Muscle layer of duodenum (tissue), 2 donors: ENCODE results near the gene PCDHB6.
"Not testable (repeated sequence)": the region's sequence is repeated elsewhere in the genome, so short reads cannot be mapped to it uniquely, and the experiment has no call there.

Source experiments
- H3K27ac ChIP-seq: one replicate; pipeline ENCODE4 v1.7.0; 2013; ENCODE audit warnings: mild to moderate bottlenecking, low read length
- H3K27me3 ChIP-seq: one replicate; pipeline ENCODE4 v1.7.0; 2013; ENCODE audit warnings: low read depth, mild to moderate bottlenecking, control low read depth, low read length
- H3K36me3 ChIP-seq, 2 donors: one replicate each; pipeline ENCODE4 v1.7.0; 2013; ENCODE audit warnings: low read length in 2 of 2, control low read depth in 1 of 2, mild to moderate bottlenecking in 1 of 2; ENCODE audit not compliant: insufficient read depth in 2 of 2, control insufficient read depth in 1 of 2
- H3K4me1 ChIP-seq, 2 donors: one replicate each; pipeline ENCODE4 v1.7.0; 2013; ENCODE audit warnings: low read length in 2 of 2, mild to moderate bottlenecking in 2 of 2, control low read depth in 1 of 2, moderate library complexity in 1 of 2; ENCODE audit not compliant: insufficient read depth in 2 of 2, control insufficient read depth in 1 of 2
- H3K4me3 ChIP-seq, 2 donors: one replicate each; pipeline ENCODE4 v1.7.0; 2013; ENCODE audit warnings: low read length in 2 of 2, low read depth in 1 of 2, mild to moderate bottlenecking in 1 of 2
- H3K9me3 ChIP-seq, 2 donors: one replicate each; pipeline ENCODE4 v1.7.0; 2013; ENCODE audit warnings: low read length in 2 of 2, control low read depth in 1 of 2, mild to moderate bottlenecking in 1 of 2; ENCODE audit not compliant: control insufficient read depth in 1 of 2
- donor health status: healthy.

The PCDHB6 gene

GRCh38 chr5:141172381-141173204 is 22.7 kb downstream of the PCDHB6 start, which contains the start of gene PCDHB7:
Gene PCDHB7, plus strand, starts transcription at chr5:141172644. Its CDS starts 192 bp downstream, at chr5:141172836.
- Histone ChIP-seq H3K27me3 (no peaks in the 10 kb centered on the region), H3K4me3 (peak within 1 kb of the TSS; percentile 28 to 39), H3K4me1 (no peaks in the 10 kb centered on the region), H3K36me3 (no peaks in the 10 kb centered on the region), H3K27ac (no peak within 1 kb of the TSS), H3K9me3 (peaks cover 40 to 59% of the 10 kb centered on the region in 2 donors)

GRCh38 chr5:141174291-141175104 is 24.6 kb downstream of the PCDHB6 start:
- H3K27me3 ChIP-seq, H3K36me3 ChIP-seq: not testable (repeated sequence)

DNA sequence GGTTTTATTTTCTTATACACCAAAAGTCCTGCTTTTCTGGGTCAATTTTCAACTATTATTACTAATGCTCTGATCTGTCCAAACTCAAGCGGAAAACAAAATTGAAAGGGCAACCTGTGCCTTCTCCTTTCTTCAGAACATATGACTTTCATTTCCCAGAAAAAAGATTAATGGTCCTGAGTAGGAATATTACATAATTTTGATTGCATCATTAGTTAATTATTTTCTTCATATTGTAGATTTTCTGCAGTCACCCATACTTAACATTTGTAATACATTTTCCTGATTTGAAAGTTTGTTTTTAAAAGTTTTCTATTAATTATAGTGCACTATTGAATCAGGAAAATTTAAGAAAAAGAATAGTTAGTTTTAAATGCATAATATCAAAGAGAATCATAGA is 26.1 kb downstream of the PCDHB6 start:
- H3K4me3 ChIP-seq = no peak overlapping the region
- no peaks in the 10 kb centered on the region for H3K36me3 ChIP-seq
- no peaks in the 10 kb centered on the region for H3K27me3 ChIP-seq
- H3K9me3 ChIP-seq = peaks cover 43 to 68% of the 10 kb centered on the region in 2 donors
- no peaks in the 10 kb centered on the region for H3K4me1 ChIP-seq
- H3K27ac ChIP-seq = no peak overlapping the region

More at GRCh38 chr5:141174291-141175104, 24.6 kb downstream of the PCDHB6 start:
- not testable (repeated sequence) for H3K4me1 ChIP-seq, H3K27ac ChIP-seq
- Histone ChIP-seq H3K9me3 (peaks cover 43 to 65% of the 10 kb centered on the region in 2 donors), H3K4me3 (peak overlapping the region in 1 of 2 donors; percentile 41)

DNA sequence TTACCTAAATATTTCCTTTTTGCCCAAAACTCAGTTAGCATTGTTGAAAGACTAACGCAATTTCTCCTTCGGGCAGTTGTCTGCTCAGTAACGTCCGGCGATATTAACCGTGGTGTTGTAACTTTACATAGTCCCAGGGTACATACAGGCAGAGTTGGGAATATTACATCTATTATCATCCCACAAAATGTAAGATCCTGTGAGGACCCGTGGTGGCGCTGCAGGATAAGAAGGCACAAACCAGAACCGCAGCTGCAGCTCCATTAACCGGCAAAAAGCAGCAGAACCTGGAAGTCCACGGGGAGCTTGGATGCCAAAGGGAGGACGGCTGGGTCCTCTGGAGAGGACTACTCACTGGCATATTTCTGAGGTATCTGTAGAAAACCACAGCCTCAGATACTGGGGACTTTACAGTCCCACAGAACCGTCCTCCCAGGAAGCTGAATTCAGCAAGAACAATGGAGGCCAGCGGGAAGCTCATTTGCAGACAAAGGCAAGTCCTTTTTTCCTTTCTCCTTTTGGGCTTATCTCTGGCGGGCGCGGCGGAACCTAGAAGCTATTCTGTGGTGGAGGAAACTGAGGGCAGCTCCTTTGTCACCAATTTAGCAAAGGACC is 27.8 kb downstream of the PCDHB6 start, which contains the start of gene PCDHB8:
Gene PCDHB8 (plus strand): TSS at position 214 of the 615 bp plus-strand sequence. CDS start 245 bp downstream, at position 459.
- not testable (repeated sequence) for H3K27ac ChIP-seq, H3K27me3 ChIP-seq, H3K4me1 ChIP-seq, H3K36me3 ChIP-seq
- Histone ChIP-seq H3K4me3 (peak within 1 kb of the TSS in 1 of 2 donors; percentile 17), H3K9me3 (peaks cover 43 to 66% of the 10 kb centered on the region in 2 donors)

DNA sequence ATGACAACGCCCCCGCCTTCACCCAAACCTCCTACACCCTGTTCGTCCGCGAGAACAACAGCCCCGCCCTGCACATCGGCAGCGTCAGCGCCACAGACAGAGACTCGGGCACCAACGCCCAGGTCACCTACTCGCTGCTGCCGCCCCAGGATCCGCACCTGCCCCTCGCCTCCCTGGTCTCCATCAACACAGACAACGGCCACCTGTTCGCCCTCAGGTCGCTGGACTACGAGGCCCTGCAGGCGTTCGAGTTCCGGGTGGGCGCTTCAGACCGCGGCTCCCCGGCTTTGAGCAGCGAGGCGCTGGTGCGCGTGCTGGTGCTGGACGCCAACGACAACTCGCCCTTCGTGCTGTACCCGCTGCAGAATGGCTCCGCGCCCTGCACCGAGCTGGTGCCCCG is 29.5 kb downstream of the PCDHB6 start:
- peaks cover 43 to 63% of the 10 kb centered on the region in 2 donors for H3K9me3 ChIP-seq
- H3K27me3 ChIP-seq = not testable (repeated sequence)
- H3K4me3 ChIP-seq = peak overlapping the region in 1 of 2 donors; percentile 2

GRCh38 chr5:141179876-141180275 is 30.0 kb downstream of the PCDHB6 start:
- H3K27me3 ChIP-seq, H3K36me3 ChIP-seq, H3K4me1 ChIP-seq, H3K27ac ChIP-seq: not testable (repeated sequence)
- H3K9me3 ChIP-seq = peaks cover 42 to 63% of the 10 kb centered on the region in 2 donors
- peak overlapping the region in 1 of 2 donors; percentile 20 for H3K4me3 ChIP-seq

More for the DNA sequence above, 29.5 kb downstream of the PCDHB6 start:
- not testable (repeated sequence) for H3K27ac ChIP-seq, H3K4me1 ChIP-seq, H3K36me3 ChIP-seq

- Histone ChIP-seq H3K9me3 (peaks cover 37 to 60% of the 10 kb centered on the region in 2 donors), H3K4me3 (peak overlapping the region in 1 of 2 donors; percentile 20), H3K36me3 (no peaks in the 10 kb centered on the region), H3K27me3 (no peaks in the 10 kb centered on the region), H3K27ac (no peak overlapping the region), H3K4me1 (no peaks in the 10 kb centered on the region)
Measured at GRCh38 chr5:141180313-141180712, 30.5 kb downstream of the PCDHB6 start.

GRCh38 chr5:141182248-141182647 is 32.4 kb downstream of the PCDHB6 start, which contains the start of gene PCDHB16:
Gene PCDHB16, plus strand, starts transcription at chr5:141182387. Its CDS starts 173 bp downstream, at chr5:141182560.
- H3K4me1 ChIP-seq = no peaks in the 10 kb centered on the region
- H3K27ac ChIP-seq = no peak within 1 kb of the TSS
- peak within 1 kb of the TSS; percentile 49 to 64 for H3K4me3 ChIP-seq
- peaks cover 31 to 56% of the 10 kb centered on the region in 2 donors for H3K9me3 ChIP-seq
- no peaks in the 10 kb centered on the region for H3K36me3 ChIP-seq
- H3K27me3 ChIP-seq = no peaks in the 10 kb centered on the region

- not testable (repeated sequence) for H3K27me3 ChIP-seq, H3K27ac ChIP-seq, H3K4me1 ChIP-seq, H3K36me3 ChIP-seq
- Histone ChIP-seq H3K4me3 (peak overlapping the region in 1 of 2 donors; percentile 64), H3K9me3 (peaks cover 17 to 55% of the 10 kb centered on the region in 2 donors)
Measured at GRCh38 chr5:141184117-141184855, 34.4 kb downstream of the PCDHB6 start.

GRCh38 chr5:141186897-141187512 is 37.1 kb downstream of the PCDHB6 start, which contains the start of gene PCDHB9:
Gene PCDHB9, plus strand, starts transcription at chr5:141187161. Its CDS starts 158 bp downstream, at chr5:141187319.
- no peaks in the 10 kb centered on the region for H3K4me1 ChIP-seq
- no peaks in the 10 kb centered on the region for H3K36me3 ChIP-seq
- H3K27me3 ChIP-seq = no peaks in the 10 kb centered on the region
- H3K27ac ChIP-seq = no peak within 1 kb of the TSS
- peaks cover 22 to 66% of the 10 kb centered on the region in 2 donors for H3K9me3 ChIP-seq
- peak within 1 kb of the TSS; percentile 40 to 52 for H3K4me3 ChIP-seq
